Erythroblast (primary cell): ENCODE results near the gene CALR3.

Experiments used
- GATA1 ChIP-seq: IDR thresholded peaks from 2 replicates; pipeline ENCODE4 v1.6.1; 2011; ENCODE audit warnings: low read depth, mild to moderate bottlenecking, control low read depth, low read length, moderate library complexity
- POLR2A ChIP-seq: IDR thresholded peaks from 2 replicates; pipeline ENCODE4 v1.6.1; 2011; ENCODE audit warnings: mild to moderate bottlenecking, low read length

GRCh38 chr19:16520986-16521624, 25.1 kb upstream of the CALR3 start:
- no peak for TF ChIP-seq POLR2A
- TF ChIP-seq GATA1, result no peak
